Spleen (tissue), 11 donors: ENCODE results near the gene BMPER. TPM values are rescaled to one million over a fixed set of nuclear protein-coding genes. Genes with fewer than 3 reads are reported as not detected.

Source experiments
- DNase-seq: peaks from one replicate; pipeline ENCODE4 v3.0.0-alpha.2; 2020
- H3K27ac ChIP-seq, 8 donors: fragments of 200-600 bp; sonication (generic) in 7 of 8; 1 replicate in 4 of 8; 2 replicates in 4 of 8; pipeline versions ENCODE4 v1.5.0 to v1.8.0; 2016 to 2021; ENCODE audit warnings: inconsistent platforms in 4 of 8, mild to moderate bottlenecking in 4 of 8, moderate library complexity in 1 of 8
- H3K27me3 ChIP-seq, 7 donors: fragments of 200-600 bp; sonication (generic) in 6 of 7; replicated peaks in 1 of 7; 1 replicate in 4 of 7; 2 replicates in 3 of 7; pipeline versions ENCODE4 v1.5.0 to v1.8.0; 2016 to 2021; ENCODE audit warnings: inconsistent platforms in 3 of 7, mild to moderate bottlenecking in 1 of 7
- H3K36me3 ChIP-seq, 6 donors: fragments of 200-600 bp; sonication (generic) in 5 of 6; 1 replicate in 4 of 6; 2 replicates in 2 of 6; pipeline versions ENCODE4 v1.5.0 to v1.8.0; 2016 to 2021; ENCODE audit warnings: inconsistent platforms in 2 of 6
- H3K4me1 ChIP-seq, 6 donors: fragments of 200-600 bp; sonication (generic) in 5 of 6; 1 replicate in 3 of 6; 2 replicates in 3 of 6; pipeline versions ENCODE4 v1.5.0 to v1.8.0; 2016 to 2021; ENCODE audit warnings: inconsistent platforms in 3 of 6
- H3K4me3 ChIP-seq, 8 donors: fragments of 200-600 bp; sonication (generic) in 7 of 8; 1 replicate in 4 of 8; 2 replicates in 4 of 8; pipeline versions ENCODE4 v1.5.0 to v1.8.0; 2016 to 2021; ENCODE audit warnings: inconsistent platforms in 4 of 8, mild to moderate bottlenecking in 4 of 8, moderate library complexity in 2 of 8
- H3K9me3 ChIP-seq, 8 donors: fragments of 200-600 bp; sonication (generic) in 7 of 8; 1 replicate in 4 of 8; 2 replicates in 4 of 8; pipeline versions ENCODE4 v1.5.0 to v1.8.0; 2016 to 2021; ENCODE audit warnings: inconsistent platforms in 4 of 8
- POLR2A ChIP-seq, 3 donors: fragments of 450-650 bp; IDR thresholded peaks; one replicate each; pipeline ENCODE4 v1.5.1; 2017; ENCODE audit warnings: antibody characterized with exemption in 3 of 3, mild to moderate bottlenecking in 1 of 3
- POLR2AphosphoS5 ChIP-seq, 3 donors: sonication (generic); formaldehyde crosslinking; IDR thresholded peaks; one replicate each; pipeline ENCODE4 v1.5.1; 2017; ENCODE audit warnings: antibody characterized with exemption in 3 of 3
- WGBS, 5 donors: extraction: QIAGEN DNeasy Blood & Tissue Kit in 3 of 5; methylation state at CpG; one replicate each; pipeline versions ENCODE4 v1.1.5 to v1.1.7; 2013 to 2018; 5-methylcytosine and 5-hydroxymethylcytosine counted together
- intact Hi-C: fragments of 100-400 bp; cut with DNase I; formaldehyde crosslinking; loops from one replicate; pipeline ENCODE4 v1.15.0; 2023; ENCODE audit warnings: low total_unique reads
- polyA plus RNA-seq, 3 donors: library from polyadenylated mRNA; stranded (reverse); fragments of 200-250 nt; gene quantifications; one replicate each; pipeline ENCODE4 v1.2.1, GENCODE V29; 2013
- total RNA-seq, 7 donors: library from RNA; depleted of rRNA in 3 of 7; stranded (reverse); fragments of >200 nt in 3 of 7; fragmentation: NEBNext Ultra II Directional in 4 of 7; extraction: Animal tissue kit (Norgen Biotek cat#: 25700) in 4 of 7; gene quantifications; one replicate each; pipeline versions ENCODE4 v1.1.0 to v1.2.1, GENCODE V29; 2016 to 2021
- TF ChIP-seq, protein P1 (sequence below), 11 experiments: fragments of 200-600 bp in 7 of 11; fragments of 450-650 bp in 4 of 11; sonication (generic) in 4 of 11; IDR thresholded peaks in 8 of 11; conservative IDR thresholded peaks in 3 of 11; 1 replicate in 7 of 11; 2 replicates in 4 of 11; pipeline versions ENCODE4 v1.4.0 to v1.8.0; 2016 to 2021; ENCODE audit warnings: antibody characterized with exemption in 11 of 11, inconsistent platforms in 4 of 11, mild to moderate bottlenecking in 1 of 11
- donor health status: healthy with polysubstance abuse.
- donor health status: DM: no; HTN: no; CAD: no; lungs with moderate emphysema.
- donor health status: DM: no; HTN: no; CAD: no.
- donor health status: Bipolar disorder and iron deficiency.
- donor health status: healthy.
- donor health status: DM: no; HTN: no; CAD: no.
- donor health status: DM: yes; HTN: yes; CAD: no.

Gene BMPER
- total and polyA plus RNA-seq, 10 donors: 0.14 to 4.4 (median 2.1) TPM

GRCh38 chr7:33869176-33869575 is 36.2 kb upstream of the BMPER start:
- DNase-seq: no peak
- TF ChIP-seq POLR2AphosphoS5 (IDR thresholded peaks at IDR 0.05): no peak
- Histone ChIP-seq H3K4me1 (no peaks in the 10 kb centered on the region), H3K27ac (no peak overlapping the region), H3K36me3 (no peaks in the 10 kb centered on the region), H3K9me3 (no peaks in the 10 kb centered on the region), H3K4me3 (no peak overlapping the region), H3K27me3 (no peaks in the 10 kb centered on the region)
- WGBS, 5 donors: 84 to 90% (median 87%) methylated on average over 5 of the region's 5 CpGs
- intact Hi-C loops: no loop called here

DNA sequence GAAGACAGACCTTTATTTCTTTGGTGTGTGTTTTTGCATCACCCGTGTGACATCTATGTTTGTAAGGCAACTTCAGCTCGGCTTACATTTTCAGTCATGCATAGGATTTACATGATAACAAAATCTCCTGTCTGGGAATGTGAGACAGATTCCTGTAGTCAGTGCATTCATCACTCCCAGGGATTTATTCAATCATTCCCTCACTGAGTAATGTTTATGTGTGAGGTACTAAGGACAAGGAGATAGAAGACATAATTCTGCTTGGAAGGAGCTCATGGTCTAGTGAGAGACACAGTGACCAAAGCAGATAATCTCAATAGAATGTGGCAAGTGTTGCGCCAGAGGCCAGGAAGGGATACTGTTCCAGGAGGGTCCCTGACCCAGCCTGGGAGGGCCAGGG is 35.2 kb upstream of the BMPER start:
- WGBS, 5 donors: 90 to 96% (median 92%) methylated on average over 3 of the region's 3 CpGs
- no peaks in the 10 kb centered on the region for H3K36me3 ChIP-seq
- H3K27ac ChIP-seq: no peak overlapping the region
- H3K27me3 ChIP-seq: no peaks in the 10 kb centered on the region
- H3K9me3 ChIP-seq: no peaks in the 10 kb centered on the region
- no peak for DNase-seq
- H3K4me3 ChIP-seq: no peak overlapping the region
- intact Hi-C loops: no loop called here
- no peaks in the 10 kb centered on the region for H3K4me1 ChIP-seq
- TF ChIP-seq POLR2AphosphoS5 (IDR thresholded peaks at IDR 0.05): no peak
- no peak for TF ChIP-seq POLR2A (IDR thresholded peaks at IDR 0.05)
- TF ChIP-seq, protein P1, sequence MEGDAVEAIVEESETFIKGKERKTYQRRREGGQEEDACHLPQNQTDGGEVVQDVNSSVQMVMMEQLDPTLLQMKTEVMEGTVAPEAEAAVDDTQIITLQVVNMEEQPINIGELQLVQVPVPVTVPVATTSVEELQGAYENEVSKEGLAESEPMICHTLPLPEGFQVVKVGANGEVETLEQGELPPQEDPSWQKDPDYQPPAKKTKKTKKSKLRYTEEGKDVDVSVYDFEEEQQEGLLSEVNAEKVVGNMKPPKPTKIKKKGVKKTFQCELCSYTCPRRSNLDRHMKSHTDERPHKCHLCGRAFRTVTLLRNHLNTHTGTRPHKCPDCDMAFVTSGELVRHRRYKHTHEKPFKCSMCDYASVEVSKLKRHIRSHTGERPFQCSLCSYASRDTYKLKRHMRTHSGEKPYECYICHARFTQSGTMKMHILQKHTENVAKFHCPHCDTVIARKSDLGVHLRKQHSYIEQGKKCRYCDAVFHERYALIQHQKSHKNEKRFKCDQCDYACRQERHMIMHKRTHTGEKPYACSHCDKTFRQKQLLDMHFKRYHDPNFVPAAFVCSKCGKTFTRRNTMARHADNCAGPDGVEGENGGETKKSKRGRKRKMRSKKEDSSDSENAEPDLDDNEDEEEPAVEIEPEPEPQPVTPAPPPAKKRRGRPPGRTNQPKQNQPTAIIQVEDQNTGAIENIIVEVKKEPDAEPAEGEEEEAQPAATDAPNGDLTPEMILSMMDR (IDR thresholded peaks at IDR 0.05 in 8 of 11, conservative IDR thresholded peaks at IDR 0.05 in 3 of 11): no peak

DNA sequence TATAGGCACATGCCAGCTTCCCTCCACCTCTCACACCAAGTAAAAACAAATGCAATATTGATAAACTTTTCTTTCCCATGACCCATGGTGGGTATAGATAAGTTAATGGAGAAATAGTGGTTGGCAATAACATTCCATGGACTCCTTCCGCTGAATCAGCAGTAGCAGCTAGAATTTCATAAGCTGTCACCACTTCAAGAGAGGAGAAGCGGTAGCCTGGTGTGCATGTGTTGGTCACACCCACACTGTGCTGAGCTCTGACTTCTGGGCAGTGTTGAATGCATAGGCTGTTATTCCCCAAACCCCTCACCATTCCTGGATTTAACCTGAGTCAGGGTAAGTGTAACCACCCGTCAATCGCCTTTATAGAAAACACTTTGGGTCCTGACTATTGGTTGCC is 32.5 kb upstream of the BMPER start:
- TF ChIP-seq POLR2A (IDR thresholded peaks at IDR 0.05) (no peak), POLR2AphosphoS5 (IDR thresholded peaks at IDR 0.05) (no peak)
- Histone ChIP-seq H3K9me3 (no peaks in the 10 kb centered on the region), H3K27ac (no peak overlapping the region), H3K4me3 (no peak overlapping the region), H3K4me1 (no peaks in the 10 kb centered on the region), H3K27me3 (no peaks in the 10 kb centered on the region), H3K36me3 (no peaks in the 10 kb centered on the region)
- DNase-seq: no peak
- WGBS, 5 donors: 69 to 73% (median 72%) methylated on average over 4 of the region's 4 CpGs
- intact Hi-C loops: no loop called here

GRCh38 chr7:33873518-33873917 is 31.8 kb upstream of the BMPER start:
- no peaks in the 10 kb centered on the region for H3K27me3 ChIP-seq
- H3K27ac ChIP-seq: no peak overlapping the region
- TF ChIP-seq POLR2A (IDR thresholded peaks at IDR 0.05) (no peak), POLR2AphosphoS5 (IDR thresholded peaks at IDR 0.05) (no peak)
- TF ChIP-seq, protein P1 (IDR thresholded peaks at IDR 0.05 in 8 of 11, conservative IDR thresholded peaks at IDR 0.05 in 3 of 11): no peak
- H3K4me3 ChIP-seq: no peak overlapping the region
- H3K36me3 ChIP-seq: no peaks in the 10 kb centered on the region
- DNase-seq: no peak
- no peaks in the 10 kb centered on the region for H3K4me1 ChIP-seq
- intact Hi-C loops: no loop called here
- WGBS, 5 donors: 88 to 100% (median 94%) methylated on average over 1 of the region's 1 CpG
- no peaks in the 10 kb centered on the region for H3K9me3 ChIP-seq

- intact Hi-C loops: no loop called here
- no peaks in the 10 kb centered on the region for H3K27me3 ChIP-seq
- H3K27ac ChIP-seq: no peak overlapping the region
- no peaks in the 10 kb centered on the region for H3K36me3 ChIP-seq
- H3K4me1 ChIP-seq: no peaks in the 10 kb centered on the region
- H3K9me3 ChIP-seq: no peaks in the 10 kb centered on the region
- TF ChIP-seq, protein P1 (IDR thresholded peaks at IDR 0.05 in 8 of 11, conservative IDR thresholded peaks at IDR 0.05 in 3 of 11): no peak
- no peak for TF ChIP-seq POLR2AphosphoS5 (IDR thresholded peaks at IDR 0.05)
- TF ChIP-seq POLR2A (IDR thresholded peaks at IDR 0.05): no peak
- WGBS, 5 donors: 65 to 71% (median 67%) methylated on average over 4 of the region's 4 CpGs
- DNase-seq: no peak
- no peak overlapping the region for H3K4me3 ChIP-seq
Observed at GRCh38 chr7:33873981-33874750, 31.2 kb upstream of the BMPER start.
